ENCODE results near the gene IMMP1L. TPM values are rescaled to one million over a fixed set of nuclear protein-coding genes. Genes with fewer than 3 reads are reported as not detected.

Gene IMMP1L
- total RNA-seq, 1 experiment from 2014 or later: 63.1 TPM

- Histone ChIP-seq H3K4me3 (ENCODE audit: low read length) (no peak overlapping the region), H3K9me2 (replicated peaks; ENCODE audit: insufficient read depth, low read length) (no peaks in the 10 kb centered on the region; the same call in 1 of the 2 replicates), H3K4me1 (ENCODE audit: low read length) (no peaks in the 10 kb centered on the region), H3K79me2 (ENCODE audit: low read length) (peaks cover 62% of the 10 kb centered on the region), H2AFZ (ENCODE audit: low read length) (no peak overlapping the region), H3K9ac (ENCODE audit: low read length) (no peak overlapping the region), H3K27me3 (ENCODE audit: low read length) (no peaks in the 10 kb centered on the region), H3K27ac (ENCODE audit: low read length) (no peak overlapping the region), H3K4me2 (ENCODE audit: low read depth, low read length, poor library complexity, severe bottlenecking) (no peak overlapping the region), H3K36me3 (ENCODE audit: insufficient read depth, low read length) (peaks cover 11% of the 10 kb centered on the region), H3K9me3 (ENCODE audit: low read length) (no peaks in the 10 kb centered on the region), H4K20me1 (ENCODE audit: insufficient read depth, low read depth, low read length) (no peaks in the 10 kb centered on the region)
- DNase-seq: no peak
These were observed 54.2 kb downstream of the IMMP1L start for GRCh38 chr11:31455177-31455576.

GRCh38 chr11:31450841-31451240, 58.6 kb downstream of the IMMP1L start:
- Histone ChIP-seq H3K36me3 (ENCODE audit: insufficient read depth, low read length) (peaks cover 13% of the 10 kb centered on the region), H3K27me3 (ENCODE audit: low read length) (no peaks in the 10 kb centered on the region), H3K4me1 (ENCODE audit: low read length) (no peaks in the 10 kb centered on the region), H3K9me2 (replicated peaks; ENCODE audit: insufficient read depth, low read length) (0 out of 2 replicates have a peak, but pooled peaks cover 7% of the 10 kb centered on the region), H3K79me2 (ENCODE audit: low read length) (peaks cover 56% of the 10 kb centered on the region), H3K4me2 (ENCODE audit: low read depth, low read length, poor library complexity, severe bottlenecking) (no peak overlapping the region), H2AFZ (ENCODE audit: low read length) (no peak overlapping the region), H4K20me1 (ENCODE audit: insufficient read depth, low read depth, low read length) (no peaks in the 10 kb centered on the region), H3K27ac (ENCODE audit: low read length) (no peak overlapping the region), H3K9ac (ENCODE audit: low read length) (no peak overlapping the region), H3K9me3 (ENCODE audit: low read length) (no peaks in the 10 kb centered on the region), H3K4me3 (ENCODE audit: low read length) (no peak overlapping the region)
- no peak for DNase-seq

DNA sequence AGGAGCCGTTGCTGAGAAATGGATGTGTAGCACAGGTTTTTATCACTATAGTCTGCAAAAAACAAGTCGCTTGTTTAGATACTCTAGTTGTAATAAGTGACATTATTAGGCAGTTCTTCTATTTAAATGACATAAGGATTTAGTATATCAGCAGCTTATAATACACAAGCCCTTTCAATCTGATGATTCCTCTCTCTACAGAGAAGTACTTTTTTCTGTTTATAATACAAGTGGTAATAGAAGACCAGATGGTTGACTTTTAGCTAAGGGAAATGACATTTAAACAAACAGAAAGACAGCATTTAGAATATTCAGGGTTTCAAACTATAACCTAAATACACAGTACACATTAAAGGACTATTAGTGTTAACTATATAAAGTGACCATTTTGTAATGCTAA, 60.4 kb downstream of the IMMP1L start:
- Histone ChIP-seq H3K27ac (ENCODE audit: low read length) (no peak overlapping the region), H3K9ac (ENCODE audit: low read length) (no peak overlapping the region)

DNA sequence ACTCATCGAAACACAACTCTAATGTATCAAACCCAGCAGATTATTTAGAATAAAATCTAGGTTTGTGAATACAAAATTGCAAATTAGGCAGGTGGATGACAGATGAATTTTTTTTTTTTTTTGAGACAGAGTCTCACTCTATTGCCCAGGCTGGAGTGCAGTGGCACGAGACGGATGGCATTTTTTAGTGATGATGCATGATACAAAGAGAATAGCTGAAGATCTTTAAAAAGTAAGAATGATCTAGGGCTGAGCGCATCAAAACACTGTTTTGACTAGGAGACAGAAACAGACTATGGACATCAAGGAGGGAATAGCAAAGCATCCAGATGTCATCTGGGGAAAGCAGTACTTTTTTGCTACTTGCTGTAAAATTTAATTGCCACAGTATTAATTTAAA, 63.8 kb downstream of the IMMP1L start:
- Histone ChIP-seq H3K27ac (ENCODE audit: low read length) (no peak overlapping the region), H3K9me2 (replicated peaks; ENCODE audit: insufficient read depth, low read length) (0 out of 2 replicates have a peak, but pooled peaks cover 7% of the 10 kb centered on the region), H3K27me3 (ENCODE audit: low read length) (no peaks in the 10 kb centered on the region), H3K9ac (ENCODE audit: low read length) (no peak overlapping the region), H2AFZ (ENCODE audit: low read length) (no peak overlapping the region), H3K4me1 (ENCODE audit: low read length) (no peaks in the 10 kb centered on the region), H3K79me2 (ENCODE audit: low read length) (peaks cover 45% of the 10 kb centered on the region), H3K36me3 (ENCODE audit: insufficient read depth, low read length) (peaks cover 4% of the 10 kb centered on the region; the same call in 1 of the 2 replicates), H3K4me3 (ENCODE audit: low read length) (no peak overlapping the region), H3K4me2 (ENCODE audit: low read depth, low read length, poor library complexity, severe bottlenecking) (no peak overlapping the region), H3K9me3 (ENCODE audit: low read length) (no peaks in the 10 kb centered on the region), H4K20me1 (ENCODE audit: insufficient read depth, low read depth, low read length) (no peaks in the 10 kb centered on the region)
- DNase-seq: no peak

More for the DNA sequence above, 60.4 kb downstream of the IMMP1L start:
- H3K4me1 ChIP-seq (ENCODE audit: low read length): no peaks in the 10 kb centered on the region
- H4K20me1 ChIP-seq (ENCODE audit: insufficient read depth, low read depth, low read length): no peaks in the 10 kb centered on the region
- 0 out of 2 replicates have a peak, but pooled peaks cover 7% of the 10 kb centered on the region for H3K9me2 ChIP-seq (replicated peaks; ENCODE audit: insufficient read depth, low read length)
- no peaks in the 10 kb centered on the region for H3K9me3 ChIP-seq (ENCODE audit: low read length)
- no peak overlapping the region for H3K4me3 ChIP-seq (ENCODE audit: low read length)
- DNase-seq: no peak
- H3K4me2 ChIP-seq (ENCODE audit: low read depth, low read length, poor library complexity, severe bottlenecking): no peak overlapping the region
- H2AFZ ChIP-seq (ENCODE audit: low read length): no peak overlapping the region
- peaks cover 54% of the 10 kb centered on the region for H3K79me2 ChIP-seq (ENCODE audit: low read length)
- no peaks in the 10 kb centered on the region for H3K27me3 ChIP-seq (ENCODE audit: low read length)
- peaks cover 4% of the 10 kb centered on the region for H3K36me3 ChIP-seq (ENCODE audit: insufficient read depth, low read length)

DNA sequence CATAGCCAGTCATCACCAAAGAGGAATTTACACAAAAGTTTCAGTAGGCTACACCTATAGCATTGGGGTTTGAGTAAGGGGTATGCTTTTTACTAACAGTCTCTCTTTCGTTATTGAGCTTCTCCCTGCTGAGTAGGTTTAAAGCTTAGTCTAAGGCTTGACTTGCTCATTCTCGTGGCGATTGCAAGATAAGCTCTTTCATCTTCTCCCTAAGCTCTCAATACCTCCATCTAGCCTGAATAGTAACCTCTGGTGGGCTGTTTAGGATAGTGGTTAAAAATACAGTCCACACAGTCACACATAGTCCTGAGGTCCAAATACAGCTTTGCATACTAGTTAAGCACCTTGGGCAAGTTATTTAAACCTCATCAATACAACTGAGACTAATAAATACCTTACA, 65.6 kb downstream of the IMMP1L start:
- Histone ChIP-seq H3K9me3 (ENCODE audit: low read length) (no peaks in the 10 kb centered on the region), H3K79me2 (ENCODE audit: low read length) (peaks cover 33% of the 10 kb centered on the region), H4K20me1 (ENCODE audit: insufficient read depth, low read depth, low read length) (no peaks in the 10 kb centered on the region), H3K9me2 (replicated peaks; ENCODE audit: insufficient read depth, low read length) (0 out of 2 replicates have a peak, but pooled peaks cover 7% of the 10 kb centered on the region), H3K4me3 (ENCODE audit: low read length) (no peak overlapping the region), H3K36me3 (ENCODE audit: insufficient read depth, low read length) (peaks cover 1% of the 10 kb centered on the region; the same call in 1 of the 2 replicates), H3K4me2 (ENCODE audit: low read depth, low read length, poor library complexity, severe bottlenecking) (no peak overlapping the region), H3K27me3 (ENCODE audit: low read length) (no peaks in the 10 kb centered on the region), H2AFZ (ENCODE audit: low read length) (no peak overlapping the region), H3K27ac (ENCODE audit: low read length) (no peak overlapping the region), H3K9ac (ENCODE audit: low read length) (no peak overlapping the region), H3K4me1 (ENCODE audit: low read length) (no peaks in the 10 kb centered on the region)
- no peak for DNase-seq

- H3K27me3 ChIP-seq (ENCODE audit: low read length): no peaks in the 10 kb centered on the region
These were observed 67.3 kb downstream of the IMMP1L start for GRCh38 chr11:31442086-31442485.

DNA sequence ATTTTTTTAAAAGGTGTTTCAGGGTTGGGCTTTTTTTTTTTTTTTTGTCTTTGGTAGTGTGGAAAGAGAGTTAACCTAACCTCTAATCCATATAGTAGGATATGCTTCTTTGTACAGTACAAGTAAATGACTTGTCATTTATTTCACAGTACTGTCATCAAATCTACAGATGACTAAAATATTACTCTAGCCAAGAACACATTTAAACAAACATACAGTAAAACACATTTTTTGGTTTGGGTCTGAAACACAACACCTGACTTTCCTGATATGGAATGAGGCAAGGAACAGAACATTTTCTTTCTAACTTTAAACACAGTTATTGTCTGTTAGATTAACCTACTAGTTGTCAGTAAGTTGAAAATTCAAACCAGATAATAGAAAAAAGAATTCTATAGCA, 68.1 kb downstream of the IMMP1L start:
- Histone ChIP-seq H3K79me2 (ENCODE audit: low read length) (peaks cover 24% of the 10 kb centered on the region), H3K36me3 (ENCODE audit: insufficient read depth, low read length) (no peaks in the 10 kb centered on the region), H3K4me1 (ENCODE audit: low read length) (no peaks in the 10 kb centered on the region), H3K9ac (ENCODE audit: low read length) (no peak overlapping the region), H2AFZ (ENCODE audit: low read length) (no peak overlapping the region), H3K27me3 (ENCODE audit: low read length) (no peaks in the 10 kb centered on the region), H3K27ac (ENCODE audit: low read length) (no peak overlapping the region), H3K4me2 (ENCODE audit: low read depth, low read length, poor library complexity, severe bottlenecking) (no peak overlapping the region), H3K4me3 (ENCODE audit: low read length) (no peak overlapping the region), H3K9me2 (replicated peaks; ENCODE audit: insufficient read depth, low read length) (no peaks in the 10 kb centered on the region), H3K9me3 (ENCODE audit: low read length) (no peaks in the 10 kb centered on the region), H4K20me1 (ENCODE audit: insufficient read depth, low read depth, low read length) (no peaks in the 10 kb centered on the region)
- DNase-seq: no peak

More at GRCh38 chr11:31442086-31442485, 67.3 kb downstream of the IMMP1L start:
- H3K36me3 ChIP-seq (ENCODE audit: insufficient read depth, low read length): no peaks in the 10 kb centered on the region
- H3K4me1 ChIP-seq (ENCODE audit: low read length): no peaks in the 10 kb centered on the region
- H3K79me2 ChIP-seq (ENCODE audit: low read length): peaks cover 28% of the 10 kb centered on the region
- DNase-seq: no peak
- H2AFZ ChIP-seq (ENCODE audit: low read length): no peak overlapping the region
- no peak overlapping the region for H3K4me3 ChIP-seq (ENCODE audit: low read length)
- 0 out of 2 replicates have a peak, but pooled peaks cover 7% of the 10 kb centered on the region for H3K9me2 ChIP-seq (replicated peaks; ENCODE audit: insufficient read depth, low read length)
- H3K9ac ChIP-seq (ENCODE audit: low read length): no peak overlapping the region
- H3K9me3 ChIP-seq (ENCODE audit: low read length): no peaks in the 10 kb centered on the region
- no peak overlapping the region for H3K27ac ChIP-seq (ENCODE audit: low read length)
- H4K20me1 ChIP-seq (ENCODE audit: insufficient read depth, low read depth, low read length): no peaks in the 10 kb centered on the region
- H3K4me2 ChIP-seq (ENCODE audit: low read depth, low read length, poor library complexity, severe bottlenecking): no peak overlapping the region

DNA sequence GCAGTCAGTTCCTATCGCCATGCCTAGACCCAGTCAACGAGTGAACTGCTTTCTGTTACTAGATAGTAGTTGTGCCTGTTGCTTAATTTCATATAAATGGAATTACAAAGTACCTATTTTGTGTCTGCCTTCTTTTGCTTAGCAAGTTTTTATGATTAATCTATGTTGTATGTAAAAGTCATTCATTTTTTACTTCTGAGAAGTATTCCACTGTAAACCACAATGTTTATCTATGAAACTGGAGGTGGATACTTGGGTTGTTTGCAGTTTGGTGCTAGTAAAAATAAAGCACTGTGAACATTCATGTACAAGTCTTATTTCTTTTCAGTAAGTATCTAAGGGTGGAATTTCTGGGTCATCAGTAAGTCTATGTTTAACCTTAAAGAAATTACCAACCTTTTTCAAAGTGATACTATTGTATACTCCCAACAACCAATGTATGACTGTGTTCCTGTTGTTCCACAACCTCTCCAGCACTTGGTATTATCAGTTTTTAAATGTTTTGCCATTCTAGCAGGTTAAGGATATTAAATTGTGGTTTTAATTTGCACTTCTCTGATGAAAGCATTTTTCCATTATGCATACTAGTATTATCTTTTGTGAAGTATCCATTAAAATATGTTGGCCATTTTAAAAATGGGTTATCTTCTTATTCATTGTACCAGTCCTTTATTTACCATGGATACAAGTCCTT, 71.5 kb downstream of the IMMP1L start:
- no peak for DNase-seq
- Histone ChIP-seq H3K79me2 (ENCODE audit: low read length) (peaks cover 8% of the 10 kb centered on the region; the same call in 1 of the 2 replicates), H3K9me3 (ENCODE audit: low read length) (no peaks in the 10 kb centered on the region), H4K20me1 (ENCODE audit: insufficient read depth, low read depth, low read length) (no peaks in the 10 kb centered on the region), H3K4me1 (ENCODE audit: low read length) (no peaks in the 10 kb centered on the region), H2AFZ (ENCODE audit: low read length) (no peak overlapping the region), H3K27ac (ENCODE audit: low read length) (no peak overlapping the region), H3K9me2 (replicated peaks; ENCODE audit: insufficient read depth, low read length) (no peaks in the 10 kb centered on the region), H3K4me2 (ENCODE audit: low read depth, low read length, poor library complexity, severe bottlenecking) (no peak overlapping the region), H3K27me3 (ENCODE audit: low read length) (no peaks in the 10 kb centered on the region), H3K36me3 (ENCODE audit: insufficient read depth, low read length) (no peaks in the 10 kb centered on the region), H3K9ac (ENCODE audit: low read length) (no peak overlapping the region), H3K4me3 (ENCODE audit: low read length) (no peak overlapping the region)

Measured in Karpas-422 (cell line).